Colonic mucosa (tissue), 4 donors: ENCODE data around the gene ARL4D. TPM values are rescaled to one million over a fixed set of nuclear protein-coding genes. Genes with fewer than 3 reads are reported as not detected.
"Not testable (repeated sequence)": the region's sequence is repeated elsewhere in the genome, so short reads cannot be mapped to it uniquely, and the experiment has no call there.

Source experiments
- DNase-seq: peaks from one replicate; pipeline ENCODE4 v3.0.0-alpha.2; 2020
- H3K27ac ChIP-seq: fragments of 200-600 bp; one replicate; pipeline ENCODE4 v1.8.0; 2021
- H3K27me3 ChIP-seq: fragments of 200-600 bp; one replicate; pipeline ENCODE4 v1.8.0; 2021
- H3K36me3 ChIP-seq: fragments of 200-600 bp; one replicate; pipeline ENCODE4 v1.8.0; 2021
- H3K4me1 ChIP-seq: fragments of 200-600 bp; one replicate; pipeline ENCODE4 v1.8.0; 2021; ENCODE audit warnings: mild to moderate bottlenecking
- H3K4me3 ChIP-seq: fragments of 200-600 bp; one replicate; pipeline ENCODE4 v1.8.0; 2021
- H3K9ac ChIP-seq, 2 donors: one replicate each; pipeline ENCODE4 v1.7.0; 2013; ENCODE audit warnings: control low read depth in 2 of 2, low read depth in 2 of 2, low read length in 2 of 2
- H3K9me3 ChIP-seq: fragments of 200-600 bp; one replicate; pipeline ENCODE4 v1.8.0; 2021
- CTCF ChIP-seq: fragments of 200-600 bp; IDR thresholded peaks from one replicate; pipeline ENCODE4 v1.8.0; 2022; ENCODE audit warnings: antibody characterized with exemption, mild to moderate bottlenecking
- intact Hi-C: fragments of 100-400 bp; cut with DNase I; formaldehyde crosslinking; loops from one replicate; pipeline ENCODE4 v1.14.1; 2022
- total RNA-seq, 2 donors: library from RNA; stranded (reverse); fragmentation: NEBNext Ultra II Directional in 1 of 2; extraction: Animal tissue kit (Norgen Biotek cat#: 25700) in 1 of 2; gene quantifications; one replicate each; pipeline ENCODE4 v1.2.1, GENCODE V29; 2021
- donor health status: healthy.
- donor health status: DM: no; HTN: no; CAD: no.
- donor health status: DM: no; HTN: no; CAD: no.

Gene ARL4D
- total RNA-seq, 2 donors from 2014 or later, result 2.0 to 5.7 TPM

DNA sequence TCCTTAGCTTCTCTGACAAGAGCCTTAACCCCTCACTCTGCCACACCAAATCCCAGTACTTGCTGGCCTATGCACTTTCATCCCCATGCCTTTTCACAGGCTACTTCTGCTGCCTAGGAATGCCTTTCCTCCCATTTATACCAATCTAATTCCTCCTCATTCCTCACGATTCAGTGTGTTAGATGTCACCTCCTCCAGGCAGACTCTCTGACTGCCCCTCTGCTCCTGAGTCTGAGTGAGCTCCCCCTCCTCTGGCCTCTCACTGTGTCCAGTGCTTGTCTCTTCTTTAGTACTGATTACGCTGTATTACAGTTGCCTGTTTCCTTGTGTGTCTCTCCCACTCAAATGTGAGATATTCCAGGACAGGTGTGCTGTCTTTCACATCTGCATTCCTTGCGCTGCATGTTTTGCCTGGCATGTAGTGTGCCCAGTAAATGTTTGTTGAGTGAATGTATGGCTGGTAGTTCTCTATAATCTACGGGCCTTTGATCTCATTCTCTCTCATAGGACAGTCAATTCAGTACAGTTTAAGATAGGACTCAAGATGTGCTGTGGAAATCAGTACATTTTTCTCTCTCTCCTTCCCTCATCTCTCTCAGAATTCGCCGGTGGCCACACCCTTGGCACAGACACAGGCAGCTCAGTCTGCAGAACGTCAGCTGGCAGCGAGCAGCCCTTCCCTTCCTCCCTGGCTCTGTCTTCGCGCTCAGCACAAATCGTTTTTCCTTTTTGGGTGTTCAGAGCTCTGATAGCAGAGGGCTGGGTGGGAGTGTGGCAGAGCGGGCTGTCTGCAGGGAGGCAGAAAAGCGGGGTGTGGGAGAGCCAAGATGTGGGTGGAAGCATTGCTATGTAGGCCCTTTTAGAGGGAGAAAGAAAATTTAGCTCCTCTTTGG lies 18.5 kb downstream of the ARL4D start:
- no peaks in the 10 kb centered on the region for H3K4me1 ChIP-seq
- H3K9ac ChIP-seq, result peak overlapping the region in 1 of 2 donors; percentile 51
- DNase-seq, result peak; percentile 61
- no peaks in the 10 kb centered on the region for H3K27me3 ChIP-seq
- H3K4me3 ChIP-seq, result no peak overlapping the region
- H3K27ac ChIP-seq, result peak overlapping the region; percentile 53
- no peaks in the 10 kb centered on the region for H3K36me3 ChIP-seq
- no peaks in the 10 kb centered on the region for H3K9me3 ChIP-seq
- TF ChIP-seq CTCF, result no peak
- intact Hi-C loops, result no loop called here

DNA sequence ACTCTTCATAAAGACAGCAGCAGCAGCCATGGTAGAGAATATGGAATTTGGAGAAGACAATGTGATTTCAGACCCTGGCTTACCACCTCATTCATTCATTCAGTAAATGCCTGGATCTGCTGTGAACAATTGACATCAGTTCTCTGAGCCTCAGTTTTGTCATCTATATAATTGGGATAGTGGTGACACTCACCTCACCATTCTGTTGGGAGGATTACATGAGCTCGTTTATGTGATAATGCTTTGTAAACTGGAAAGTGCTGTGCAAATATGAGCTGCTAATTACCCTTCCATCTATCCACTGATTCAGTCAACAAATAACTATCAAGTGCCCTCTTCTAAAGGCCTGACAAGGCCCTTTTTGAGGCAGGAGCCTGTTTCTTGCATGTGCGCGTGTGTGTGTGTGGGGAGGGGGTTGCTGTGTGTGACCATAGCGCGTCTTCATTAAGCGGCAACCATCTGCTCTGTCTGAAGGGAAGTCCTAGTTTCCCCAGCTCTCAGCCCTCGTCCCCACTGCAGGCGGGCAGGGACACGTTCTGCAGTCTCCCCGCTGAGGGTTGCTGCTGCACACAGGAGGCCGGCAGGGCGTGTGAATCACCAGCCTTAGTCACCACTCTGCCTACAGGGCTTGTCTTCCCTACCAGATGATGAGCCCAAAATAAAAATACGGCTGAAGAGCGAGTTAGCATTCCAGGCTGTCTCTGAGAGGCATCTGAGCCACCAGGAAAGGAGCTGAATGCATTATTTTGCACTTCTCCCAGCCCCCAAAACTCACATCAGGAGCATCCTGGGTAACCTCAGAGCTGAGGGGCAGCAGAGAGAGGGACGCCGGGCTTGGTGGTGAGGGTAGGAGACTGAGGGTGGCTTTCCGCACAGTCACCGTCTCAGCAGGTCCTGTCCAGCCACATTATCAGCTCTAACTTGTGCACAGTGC lies 19.9 kb downstream of the ARL4D start:
- no peaks in the 10 kb centered on the region for H3K27me3 ChIP-seq
- peak overlapping the region in 1 of 2 donors; percentile 8 for H3K9ac ChIP-seq
- H3K27ac ChIP-seq, result no peak overlapping the region
- H3K36me3 ChIP-seq, result no peaks in the 10 kb centered on the region
- no peak for TF ChIP-seq CTCF
- no peaks in the 10 kb centered on the region for H3K4me1 ChIP-seq
- no peak for DNase-seq
- no peak overlapping the region for H3K4me3 ChIP-seq
- intact Hi-C loops, result no loop called here
- no peaks in the 10 kb centered on the region for H3K9me3 ChIP-seq

DNA sequence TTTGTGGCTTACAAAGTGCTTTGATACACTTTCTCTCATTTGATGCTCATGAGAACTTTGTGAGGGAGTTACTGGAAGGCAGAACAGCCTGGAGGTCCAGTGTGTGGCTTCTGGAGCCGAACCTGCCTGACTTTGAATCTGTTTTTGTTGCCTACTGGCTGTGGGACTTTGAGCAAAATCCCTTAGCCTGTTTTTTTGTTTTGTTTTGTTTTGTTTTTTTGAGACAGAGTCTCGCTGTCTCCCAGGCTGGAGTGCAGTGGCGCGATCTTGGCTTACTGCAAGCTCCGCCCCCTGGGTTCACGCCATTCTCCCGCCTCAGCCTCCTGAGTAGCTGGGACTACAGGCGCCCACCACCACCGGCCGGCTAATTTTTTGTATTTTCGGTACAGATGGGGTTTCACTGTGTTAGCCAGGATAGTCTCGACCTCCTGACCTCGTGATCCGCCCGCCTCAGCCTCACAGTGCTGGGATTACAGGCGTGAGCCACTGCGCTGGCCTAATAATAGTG lies 20.6 kb downstream of the ARL4D start:
- H3K27ac ChIP-seq, H3K4me3 ChIP-seq, H3K9me3 ChIP-seq, DNase-seq, H3K9ac ChIP-seq, intact Hi-C loops, H3K4me1 ChIP-seq, H3K36me3 ChIP-seq, H3K27me3 ChIP-seq: not testable (repeated sequence)

DNA sequence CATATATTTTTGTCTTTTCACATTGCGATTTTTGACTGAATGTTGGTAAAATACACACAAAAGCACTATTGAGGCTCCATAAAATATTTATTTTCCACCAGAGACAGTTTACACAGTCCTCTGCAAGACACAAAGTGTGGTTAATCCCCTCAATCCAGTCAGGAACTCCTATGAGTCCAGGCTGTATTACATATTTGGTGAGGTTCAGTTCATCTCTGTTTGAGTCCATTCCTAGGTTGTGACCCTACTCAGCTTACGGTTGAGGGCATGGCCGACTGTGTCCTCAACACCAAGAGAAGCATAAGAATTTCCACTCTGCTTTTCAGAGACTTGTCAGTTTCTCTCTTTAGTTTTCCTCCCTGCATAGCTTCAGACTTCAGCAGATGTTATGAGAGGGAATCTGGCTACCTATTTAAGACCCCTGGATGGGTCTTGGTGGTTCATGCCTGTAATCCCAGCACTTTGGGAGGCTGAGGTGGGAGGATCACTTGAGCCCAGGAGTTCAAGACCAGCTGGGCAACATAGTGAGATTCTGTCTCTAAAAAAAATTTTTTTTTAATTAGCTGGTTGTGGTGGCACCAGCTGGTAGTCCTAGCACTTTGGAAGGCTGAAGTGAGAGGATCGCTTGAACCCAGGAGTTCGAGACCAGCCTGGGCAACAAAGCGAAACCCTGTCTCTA lies 25.1 kb downstream of the ARL4D start:
- H3K27ac ChIP-seq, result no peak overlapping the region
- intact Hi-C loops, result no loop called here
- H3K36me3 ChIP-seq, result no peaks in the 10 kb centered on the region
- TF ChIP-seq CTCF, result no peak
- no peak for DNase-seq
- H3K9me3 ChIP-seq, result no peaks in the 10 kb centered on the region
- no peaks in the 10 kb centered on the region for H3K4me1 ChIP-seq
- no peak overlapping the region for H3K9ac ChIP-seq
- H3K27me3 ChIP-seq, result no peaks in the 10 kb centered on the region
- H3K4me3 ChIP-seq, result no peak overlapping the region

GRCh38 chr17:43427362-43428043 lies 28.7 kb downstream of the ARL4D start:
- no peaks in the 10 kb centered on the region for H3K27me3 ChIP-seq
- no peak for TF ChIP-seq CTCF
- no peaks in the 10 kb centered on the region for H3K9me3 ChIP-seq
- intact Hi-C loops, result no loop called here
- H3K4me3 ChIP-seq, result no peak overlapping the region
- H3K27ac ChIP-seq, result no peak overlapping the region
- H3K9ac ChIP-seq, result no peak overlapping the region
- DNase-seq, result no peak
- H3K4me1 ChIP-seq, result no peaks in the 10 kb centered on the region
- no peaks in the 10 kb centered on the region for H3K36me3 ChIP-seq
